Measurements from ENCODE around the gene DUT. TPM values are rescaled to one million over a fixed set of nuclear protein-coding genes. Genes with fewer than 3 reads are reported as not detected.
A peak's percentile ranks its signal among the peaks of the same experiment; 100 is the strongest.
"Not testable (repeated sequence)": the region's sequence is repeated elsewhere in the genome, so short reads cannot be mapped to it uniquely, and the experiment has no call there.

The DUT gene
- 91.9 TPM for total RNA-seq

GRCh38 chr15:48330855-48331795, at the start of gene DUT:
DUT (plus strand) TSS chr15:48331429; CDS start chr15:48331516, 87 bp downstream.
- peak; percentile 93 for DNase-seq

GRCh38 chr15:48281674-48282073, 49.6 kb upstream of the DUT start:
- DNase-seq: no peak

- DNase-seq: peak; percentile 12
Measured at GRCh38 chr15:48282216-48282615, 49.0 kb upstream of the DUT start.

GRCh38 chr15:48283396-48284145, 47.7 kb upstream of the DUT start:
- no peak for DNase-seq

- peak; percentile 95 for DNase-seq
Measured at GRCh38 chr15:48285329-48286214, 45.7 kb upstream of the DUT start.

- DNase-seq: no peak
Measured at GRCh38 chr15:48289628-48290027, 41.6 kb upstream of the DUT start.

GRCh38 chr15:48292458-48292857, 38.8 kb upstream of the DUT start:
- DNase-seq: no peak

- DNase-seq: no peak
Measured at GRCh38 chr15:48297668-48298067, 33.6 kb upstream of the DUT start.

- no peak for DNase-seq
Measured at GRCh38 chr15:48298914-48299313, 32.3 kb upstream of the DUT start.

GRCh38 chr15:48300038-48300437, 31.2 kb upstream of the DUT start:
- no peak for DNase-seq

GRCh38 chr15:48304398-48304797, 26.8 kb upstream of the DUT start:
- no peak for DNase-seq

- no peak for DNase-seq
Measured at GRCh38 chr15:48306639-48307038, 24.6 kb upstream of the DUT start.

- DNase-seq: no peak
Measured at GRCh38 chr15:48307586-48307985, 23.6 kb upstream of the DUT start.

GRCh38 chr15:48309740-48310139, 21.5 kb upstream of the DUT start:
- DNase-seq: no peak

- DNase-seq: no peak
Measured at GRCh38 chr15:48313216-48313615, 18.0 kb upstream of the DUT start.

GRCh38 chr15:48315041-48315440, 16.2 kb upstream of the DUT start:
- no peak for DNase-seq

- no peak for DNase-seq
Measured at GRCh38 chr15:48317221-48317620, 14.0 kb upstream of the DUT start.

- DNase-seq: no peak
Measured at GRCh38 chr15:48318131-48318530, 13.1 kb upstream of the DUT start.

GRCh38 chr15:48323294-48323693, 7.9 kb upstream of the DUT start:
- no peak for DNase-seq

GRCh38 chr15:48324949-48325348, 6.3 kb upstream of the DUT start:
- no peak for DNase-seq

- no peak for DNase-seq
Measured at GRCh38 chr15:48325400-48325799, 5.8 kb upstream of the DUT start.

GRCh38 chr15:48326180-48326579, 5.0 kb upstream of the DUT start:
- DNase-seq: not testable (repeated sequence)

Data from tongue (tissue), 2 donors.